Amniotic epithelial cell (primary cell): ENCODE results near the gene C1QTNF1.

ENCODE experiments used
- DNase-seq: peaks from one replicate; pipeline ENCODE4 v3.0.0-alpha.2; 2010; ENCODE audit warnings: low read depth

Gene C1QTNF1

GRCh38 chr17:79080349-79080748 is 56.4 kb downstream of the C1QTNF1 start:
- DNase-seq: no peak

- DNase-seq: no peak
Measured at GRCh38 chr17:79080761-79081290, 56.9 kb downstream of the C1QTNF1 start.

- DNase-seq: no peak
Measured at GRCh38 chr17:79081571-79082276, 57.8 kb downstream of the C1QTNF1 start.

- peak; percentile 12 for DNase-seq
Measured at GRCh38 chr17:79082311-79083190, 58.6 kb downstream of the C1QTNF1 start.

GRCh38 chr17:79083191-79083971 is 59.4 kb downstream of the C1QTNF1 start:
- DNase-seq: no peak

GRCh38 chr17:79084291-79085153 is 60.6 kb downstream of the C1QTNF1 start:
- DNase-seq: no peak

GRCh38 chr17:79085154-79085920 is 61.4 kb downstream of the C1QTNF1 start:
- DNase-seq: no peak

- no peak for DNase-seq
Measured at GRCh38 chr17:79085921-79086551, 62.1 kb downstream of the C1QTNF1 start.

GRCh38 chr17:79086609-79087427 is 62.8 kb downstream of the C1QTNF1 start:
- DNase-seq: no peak

- peak; percentile 17 for DNase-seq
Measured at GRCh38 chr17:79087428-79088143, 63.6 kb downstream of the C1QTNF1 start.

- DNase-seq: no peak
Measured at GRCh38 chr17:79088247-79088996, 64.5 kb downstream of the C1QTNF1 start.

- DNase-seq: no peak
Measured at GRCh38 chr17:79088997-79089328, 65.0 kb downstream of the C1QTNF1 start.

- no peak for DNase-seq
Measured at GRCh38 chr17:79089720-79090442, 65.9 kb downstream of the C1QTNF1 start.

- DNase-seq: no peak
Measured at GRCh38 chr17:79090443-79091225, 66.7 kb downstream of the C1QTNF1 start.

GRCh38 chr17:79091226-79091670 is 67.3 kb downstream of the C1QTNF1 start:
- no peak for DNase-seq

GRCh38 chr17:79092567-79092966 is 68.6 kb downstream of the C1QTNF1 start:
- no peak for DNase-seq
